ENCODE results near the gene CLCF1.

Gene CLCF1

GRCh38 chr11:67374571-67375281 is 1.3 kb upstream of the CLCF1 start:
- no peak for DNase-seq (ENCODE audit: low spot score)
- in situ Hi-C loops (cut with MboI; ENCODE audit: low pct_unique_long_range_greater_than_20kb, low sequenced_read_pairs, unreplicated experiment): no loop called here
- no peak for TF ChIP-seq CTCF (IDR thresholded peaks at IDR 0.05; ENCODE audit: extremely low read depth, insufficient read depth, missing control alignments)

- DNase-seq (ENCODE audit: low spot score): peak; percentile 85
- in situ Hi-C loops (cut with MboI; ENCODE audit: low pct_unique_long_range_greater_than_20kb, low sequenced_read_pairs, unreplicated experiment): no loop called here
- peak; percentile 44 for TF ChIP-seq CTCF (IDR thresholded peaks at IDR 0.05; ENCODE audit: extremely low read depth, insufficient read depth, missing control alignments)
Measured at GRCh38 chr11:67373648-67374570, 511 bp upstream of the CLCF1 start.

GRCh38 chr11:67372321-67372992 is 941 bp downstream of the CLCF1 start:
- in situ Hi-C loops (cut with MboI; ENCODE audit: low pct_unique_long_range_greater_than_20kb, low sequenced_read_pairs, unreplicated experiment): no loop called here
- DNase-seq (ENCODE audit: low spot score): no peak
- no peak for TF ChIP-seq CTCF (IDR thresholded peaks at IDR 0.05; ENCODE audit: extremely low read depth, insufficient read depth, missing control alignments)

GRCh38 chr11:67371911-67372320 is 1.5 kb downstream of the CLCF1 start:
- in situ Hi-C loops (cut with MboI; ENCODE audit: low pct_unique_long_range_greater_than_20kb, low sequenced_read_pairs, unreplicated experiment): no loop called here

GRCh38 chr11:67371189-67371910 is 2.0 kb downstream of the CLCF1 start:
- peak; percentile 70 for DNase-seq (ENCODE audit: low spot score)
- TF ChIP-seq CTCF (IDR thresholded peaks at IDR 0.05; ENCODE audit: extremely low read depth, insufficient read depth, missing control alignments): peak; percentile 47
- in situ Hi-C loops (cut with MboI; ENCODE audit: low pct_unique_long_range_greater_than_20kb, low sequenced_read_pairs, unreplicated experiment): no loop called here

More at GRCh38 chr11:67371911-67372320, 1.5 kb downstream of the CLCF1 start:
- no peak for TF ChIP-seq CTCF (IDR thresholded peaks at IDR 0.05; ENCODE audit: extremely low read depth, insufficient read depth, missing control alignments)
- DNase-seq (ENCODE audit: low spot score): no peak

Data from GM13977 (cell line).